Natural killer cell (primary cell): ENCODE data around the gene SEC16B. TPM values are rescaled to one million over a fixed set of nuclear protein-coding genes. Genes with fewer than 3 reads are reported as not detected.

Experiments used
- ATAC-seq, 3 donors: fragments of 150-1000 bp in 2 of 3; fragments of 200-7000 bp in 1 of 3; cut with Tn5 transposase; 1 replicate in 1 of 3; 2 replicates in 2 of 3; pipeline ENCODE4 v1.10.0; 2021; ENCODE audit warnings: mild to moderate bottlenecking in 2 of 3, moderate library complexity in 2 of 3
- DNase-seq, 2 donors: peaks; one replicate each; pipeline versions ENCODE4 v3.0.0 to v3.0.0-alpha.2; 2013 to 2021; ENCODE audit warnings: mixed read lengths in 1 of 2
- H3K27ac ChIP-seq: one replicate; pipeline ENCODE4 v1.5.1; 2013; ENCODE audit warnings: mild to moderate bottlenecking, low read length
- H3K27me3 ChIP-seq: one replicate; pipeline ENCODE4 v1.6.1; 2013; ENCODE audit warnings: low read length; ENCODE audit not compliant: control insufficient read depth, insufficient read depth
- H3K36me3 ChIP-seq: one replicate; pipeline ENCODE4 v1.6.1; 2013; ENCODE audit warnings: low read length; ENCODE audit not compliant: control insufficient read depth, insufficient read depth
- H3K4me1 ChIP-seq: one replicate; pipeline ENCODE4 v1.6.1; 2013; ENCODE audit warnings: low read length; ENCODE audit not compliant: control insufficient read depth, insufficient read depth
- H3K4me3 ChIP-seq: one replicate; pipeline ENCODE4 v1.5.1; 2013; ENCODE audit warnings: low read length
- H3K9me3 ChIP-seq: one replicate; pipeline ENCODE4 v1.6.1; 2013; ENCODE audit warnings: low read length; ENCODE audit not compliant: control insufficient read depth, insufficient read depth
- H3K27ac Mint-ChIP-seq, 2 donors: one replicate each; pipeline ENCODE4 v1.8.0; 2022; ENCODE audit warnings: mild to moderate bottlenecking in 2 of 2, mixed read lengths in 2 of 2, moderate library complexity in 1 of 2
- H3K27me3 Mint-ChIP-seq, 2 donors: one replicate each; pipeline ENCODE4 v1.8.0; 2022; ENCODE audit warnings: low read depth in 2 of 2, mixed read lengths in 2 of 2
- H3K36me3 Mint-ChIP-seq: one replicate; pipeline ENCODE4 v1.8.0; 2022; ENCODE audit warnings: mixed read lengths
- H3K4me1 Mint-ChIP-seq, 2 donors: one replicate each; pipeline ENCODE4 v1.8.0; 2022; ENCODE audit warnings: mixed read lengths in 2 of 2
- H3K4me3 Mint-ChIP-seq: one replicate; pipeline ENCODE4 v1.8.0; 2022; ENCODE audit warnings: mild to moderate bottlenecking, moderate library complexity, mixed read lengths
- H3K9me3 Mint-ChIP-seq, 2 donors: one replicate each; pipeline ENCODE4 v1.8.0; 2022; ENCODE audit warnings: mixed read lengths in 2 of 2
- WGBS: methylation state at CpG from one replicate; pipeline ENCODE4 v1.1.7; 2013; ENCODE audit warnings: missing lambda C conversion rate; ENCODE audit not compliant: insufficient coverage; 5-methylcytosine and 5-hydroxymethylcytosine counted together
- intact Hi-C: fragments of 100-400 bp; cut with micrococcal nuclease; formaldehyde crosslinking; loops from one replicate; pipeline ENCODE4 v1.14.2; 2022
- total RNA-seq, 4 donors: library from RNA; stranded (reverse); fragments of 120-200 nt in 1 of 4; gene quantifications; one replicate each; pipeline versions ENCODE4 v1.2.3 to v1.2.4, GENCODE V29; 2013 to 2022
- TF ChIP-seq, protein P1 (sequence below): fragments of 200-600 bp; IDR thresholded peaks from one replicate; pipeline ENCODE4 v1.8.0; 2022; ENCODE audit warnings: antibody characterized with exemption

SEC16B gene
- total RNA-seq, 3 donors from 2014 or later (not counting 1 experiment from before 2014, with no cell fraction given), result 0.31 TPM; not detected in 2

DNA sequence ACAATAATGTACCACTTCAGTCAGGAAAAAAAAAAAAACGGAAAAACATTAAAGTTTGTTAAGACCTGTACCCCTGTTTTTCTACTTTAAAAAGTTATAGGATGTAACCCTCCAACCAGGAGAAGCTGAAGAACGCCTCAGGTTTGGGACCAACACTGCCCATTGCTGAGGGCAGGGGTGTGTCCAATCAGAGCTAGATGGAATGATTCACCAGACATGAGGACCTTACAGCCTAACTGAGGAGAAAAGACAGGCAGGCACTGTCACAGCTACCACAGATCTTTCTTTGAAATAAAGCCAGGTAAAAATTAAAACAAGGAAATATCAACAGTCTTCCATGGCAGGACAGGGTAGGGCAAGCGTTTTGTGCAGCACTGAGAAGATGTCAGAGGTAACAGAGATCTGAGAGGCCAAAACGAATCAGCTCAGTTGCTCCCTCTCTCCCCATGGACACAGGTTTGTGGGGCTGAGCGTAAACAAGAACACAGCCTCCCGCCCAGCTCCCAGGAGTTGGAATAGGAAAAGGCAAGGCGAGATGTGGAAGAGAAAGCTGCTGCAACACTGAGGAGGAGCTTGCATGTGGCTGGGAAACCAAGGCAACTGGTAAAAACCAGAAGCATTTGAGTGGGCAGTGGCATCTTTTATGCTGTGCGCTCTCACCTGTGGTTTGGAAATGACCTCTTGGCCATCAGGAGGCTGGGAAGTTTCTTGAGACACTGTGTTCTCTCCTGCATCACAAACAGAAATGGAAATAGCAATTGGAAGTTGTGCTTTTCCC, 34.0 kb downstream of the SEC16B start:
- ATAC-seq, result no peak
- H3K4me3 ChIP-seq, result no peak overlapping the region
- H3K27ac Mint-ChIP-seq, result no peak overlapping the region
- H3K27ac ChIP-seq, result no peak overlapping the region
- no peaks in the 10 kb centered on the region for H3K9me3 ChIP-seq
- no peaks in the 10 kb centered on the region for H3K4me1 Mint-ChIP-seq
- TF ChIP-seq, protein P1, sequence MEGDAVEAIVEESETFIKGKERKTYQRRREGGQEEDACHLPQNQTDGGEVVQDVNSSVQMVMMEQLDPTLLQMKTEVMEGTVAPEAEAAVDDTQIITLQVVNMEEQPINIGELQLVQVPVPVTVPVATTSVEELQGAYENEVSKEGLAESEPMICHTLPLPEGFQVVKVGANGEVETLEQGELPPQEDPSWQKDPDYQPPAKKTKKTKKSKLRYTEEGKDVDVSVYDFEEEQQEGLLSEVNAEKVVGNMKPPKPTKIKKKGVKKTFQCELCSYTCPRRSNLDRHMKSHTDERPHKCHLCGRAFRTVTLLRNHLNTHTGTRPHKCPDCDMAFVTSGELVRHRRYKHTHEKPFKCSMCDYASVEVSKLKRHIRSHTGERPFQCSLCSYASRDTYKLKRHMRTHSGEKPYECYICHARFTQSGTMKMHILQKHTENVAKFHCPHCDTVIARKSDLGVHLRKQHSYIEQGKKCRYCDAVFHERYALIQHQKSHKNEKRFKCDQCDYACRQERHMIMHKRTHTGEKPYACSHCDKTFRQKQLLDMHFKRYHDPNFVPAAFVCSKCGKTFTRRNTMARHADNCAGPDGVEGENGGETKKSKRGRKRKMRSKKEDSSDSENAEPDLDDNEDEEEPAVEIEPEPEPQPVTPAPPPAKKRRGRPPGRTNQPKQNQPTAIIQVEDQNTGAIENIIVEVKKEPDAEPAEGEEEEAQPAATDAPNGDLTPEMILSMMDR, result no peak
- no peaks in the 10 kb centered on the region for H3K36me3 Mint-ChIP-seq
- intact Hi-C loops, result no loop called here
- H3K4me1 ChIP-seq, result no peaks in the 10 kb centered on the region
- peaks cover 0 to 2% of the 10 kb centered on the region in 2 donors for H3K9me3 Mint-ChIP-seq
- no peaks in the 10 kb centered on the region for H3K27me3 Mint-ChIP-seq
- no peaks in the 10 kb centered on the region for H3K27me3 ChIP-seq
- no peak overlapping the region for H3K4me3 Mint-ChIP-seq
- no peaks in the 10 kb centered on the region for H3K36me3 ChIP-seq
- DNase-seq, result no peak
- 84% methylated on average over 8 of the region's 8 CpGs for WGBS

DNA sequence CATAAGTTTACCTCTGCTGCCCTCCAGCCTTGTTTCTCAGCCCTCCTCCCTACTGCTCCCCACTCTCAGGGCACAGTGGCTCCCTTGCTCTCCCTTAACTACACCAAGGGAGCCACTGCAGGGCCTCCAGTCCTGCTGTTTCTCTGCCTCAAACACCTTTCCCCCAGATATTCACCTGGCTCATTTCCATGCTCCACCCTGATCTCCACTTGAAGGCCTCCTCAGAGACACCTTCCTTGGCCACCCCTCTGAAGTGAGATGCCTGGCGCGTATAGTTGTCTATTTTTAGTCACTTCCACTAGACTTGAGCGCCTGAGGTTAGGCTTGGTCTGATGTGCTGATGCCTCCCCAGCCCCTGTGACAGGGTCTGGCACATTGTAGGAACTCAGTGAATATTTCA, 34.9 kb downstream of the SEC16B start:
- no peaks in the 10 kb centered on the region for H3K4me1 ChIP-seq
- intact Hi-C loops, result no loop called here
- Mint-ChIP-seq H3K36me3 (no peaks in the 10 kb centered on the region), H3K27me3 (no peaks in the 10 kb centered on the region), H3K4me3 (no peak overlapping the region), H3K9me3 (peaks cover 0 to 2% of the 10 kb centered on the region in 2 donors), H3K27ac (no peak overlapping the region), H3K4me1 (no peaks in the 10 kb centered on the region)
- no peaks in the 10 kb centered on the region for H3K36me3 ChIP-seq
- no peaks in the 10 kb centered on the region for H3K9me3 ChIP-seq
- no peak overlapping the region for H3K27ac ChIP-seq
- TF ChIP-seq, protein P1, result no peak
- WGBS, result 64% methylated on average over 3 of the region's 3 CpGs
- ATAC-seq (no peak), DNase-seq (no peak)
- H3K4me3 ChIP-seq, result no peak overlapping the region
- no peaks in the 10 kb centered on the region for H3K27me3 ChIP-seq

DNA sequence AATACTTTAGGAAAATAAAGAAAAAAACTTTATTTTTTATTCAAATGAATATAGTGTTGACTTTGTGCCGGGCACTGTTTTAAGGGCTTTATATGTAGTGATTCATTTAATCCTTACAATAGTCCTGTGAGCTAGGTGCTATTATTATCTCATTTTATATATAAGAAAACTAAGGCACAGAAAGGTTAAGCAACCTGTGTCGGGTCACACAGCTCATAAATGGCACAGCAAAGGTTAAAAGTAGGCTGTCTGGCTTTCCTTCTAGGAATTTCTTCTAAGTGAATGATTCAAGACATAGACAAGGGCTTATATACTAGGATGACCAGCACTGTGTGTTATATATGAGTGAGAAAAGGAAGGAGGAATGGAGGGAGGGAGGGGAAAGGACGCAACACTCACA, 35.4 kb downstream of the SEC16B start:
- H3K4me3 ChIP-seq, result no peak overlapping the region
- peaks cover 0 to 2% of the 10 kb centered on the region in 2 donors for H3K9me3 Mint-ChIP-seq
- intact Hi-C loops, result no loop called here

More for the DNA sequence above, 35.4 kb downstream of the SEC16B start:
- Histone ChIP-seq H3K27me3 (no peaks in the 10 kb centered on the region), H3K4me1 (no peaks in the 10 kb centered on the region), H3K9me3 (no peaks in the 10 kb centered on the region), H3K36me3 (no peaks in the 10 kb centered on the region), H3K27ac (no peak overlapping the region)
- TF ChIP-seq, protein P1, result no peak
- no peak for ATAC-seq
- Mint-ChIP-seq H3K36me3 (no peaks in the 10 kb centered on the region), H3K27ac (no peak overlapping the region), H3K27me3 (no peaks in the 10 kb centered on the region), H3K4me3 (no peak overlapping the region), H3K4me1 (no peaks in the 10 kb centered on the region)
- WGBS, result 91% methylated on average over 2 of the region's 3 CpGs
- no peak for DNase-seq
